Hepatocyte (in vitro differentiated cells): ENCODE measurements around the gene RPP25L. TPM values are rescaled to one million over a fixed set of nuclear protein-coding genes. Genes with fewer than 3 reads are reported as not detected.
A peak's percentile ranks its signal among the peaks of the same experiment; 100 is the strongest.

Experiments used
- DNase-seq: peaks from one replicate; pipeline ENCODE4 v3.0.0-alpha.2; 2016; ENCODE audit warnings: low spot score
- H2AFZ ChIP-seq: fragments of 200-600 bp; sonication (generic); 2 replicates; pipeline ENCODE4 v1.6.0; 2016; ENCODE audit warnings: antibody characterized with exemption, mild to moderate bottlenecking
- H3K27ac ChIP-seq: fragments of 200-600 bp; sonication (generic); 2 replicates; pipeline ENCODE4 v1.5.1; 2016; ENCODE audit warnings: mild to moderate bottlenecking
- H3K27me3 ChIP-seq: fragments of 200-600 bp; sonication (generic); 2 replicates; pipeline ENCODE4 v1.6.1; 2016
- H3K36me3 ChIP-seq: fragments of 200-600 bp; sonication (generic); replicated peaks from 2 replicates; pipeline ENCODE4 v1.5.1; 2016; ENCODE audit warnings: low read depth; ENCODE audit not compliant: insufficient read depth
- H3K4me1 ChIP-seq: fragments of 200-600 bp; sonication (generic); 2 replicates; pipeline ENCODE4 v1.5.1; 2016; ENCODE audit warnings: mild to moderate bottlenecking, moderate library complexity; ENCODE audit not compliant: insufficient read depth
- H3K4me2 ChIP-seq: fragments of 200-600 bp; sonication (generic); 2 replicates; pipeline ENCODE4 v1.6.0; 2016
- H3K4me3 ChIP-seq: fragments of 200-600 bp; sonication (generic); 2 replicates; pipeline ENCODE4 v1.5.1; 2016; ENCODE audit warnings: mild to moderate bottlenecking
- H3K79me2 ChIP-seq: fragments of 200-600 bp; sonication (generic); 2 replicates; pipeline ENCODE4 v1.6.0; 2017; ENCODE audit warnings: mild to moderate bottlenecking
- H3K9me2 ChIP-seq: fragments of 200-600 bp; sonication (generic); replicated peaks from 2 replicates; pipeline ENCODE4 v1.6.0; 2017; ENCODE audit warnings: mild to moderate bottlenecking; ENCODE audit not compliant: insufficient read depth
- H3K9me3 ChIP-seq: fragments of 200-600 bp; sonication (generic); 2 replicates; pipeline ENCODE4 v1.5.1; 2016; ENCODE audit warnings: low read depth, mild to moderate bottlenecking
- H4K20me1 ChIP-seq: fragments of 200-600 bp; sonication (generic); 2 replicates; pipeline ENCODE4 v1.6.0; 2016; ENCODE audit warnings: mild to moderate bottlenecking; ENCODE audit not compliant: insufficient read depth, poor library complexity, severe bottlenecking
- CTCF ChIP-seq: fragments of 200-600 bp; sonication (generic); IDR thresholded peaks from 2 replicates; pipeline ENCODE4 v1.5.1; 2016; ENCODE audit warnings: antibody characterized with exemption, mild to moderate bottlenecking; ENCODE audit not compliant: poor library complexity
- EZH2 ChIP-seq: fragments of 200-600 bp; sonication (generic); IDR thresholded peaks from 2 replicates; pipeline ENCODE4 v1.6.1; 2016; ENCODE audit warnings: antibody characterized with exemption, mild to moderate bottlenecking, borderline replicate concordance
- EZH2phosphoT487 ChIP-seq: fragments of 200-600 bp; sonication (generic); IDR thresholded peaks from one replicate; pipeline ENCODE4 v1.6.1; 2018; ENCODE audit warnings: antibody characterized with exemption, mild to moderate bottlenecking, low read depth, moderate library complexity; ENCODE audit not compliant: unreplicated experiment, severe bottlenecking
- WGBS: methylation state at CpG from one replicate; pipeline ENCODE4 v1.1.6; 2016; ENCODE audit warnings: low lambda C conversion rate; ENCODE audit errors: missing lambda C conversion rate; 5-methylcytosine and 5-hydroxymethylcytosine counted together
- polyA plus RNA-seq: library from polyadenylated mRNA; unstranded; fragments of >200 nt; fragmentation: Nextera tagmentation; extraction: Ambion mirVana; gene quantifications from 2 replicates; pipeline ENCODE4 v1.2.1, GENCODE V29; 2016
- total RNA-seq: library from RNA; depleted of rRNA; stranded (reverse); fragments of >200 nt; gene quantifications from 2 replicates; pipeline ENCODE4 v1.2.3, GENCODE V29; 2014

Gene RPP25L
- total and polyA plus RNA-seq, 2 experiments from 2014 or later = 30.0 to 35.7 TPM

- Histone ChIP-seq H3K4me3 (no peak overlapping the region), H3K27me3 (no peaks in the 10 kb centered on the region), H3K9me3 (no peaks in the 10 kb centered on the region), H3K4me2 (peak overlapping the region; percentile 92), H3K36me3 (no peaks in the 10 kb centered on the region), H4K20me1 (no peaks in the 10 kb centered on the region), H2AFZ (no peak overlapping the region), H3K9me2 (no peaks in the 10 kb centered on the region), H3K27ac (no peak overlapping the region), H3K79me2 (peaks cover 13% of the 10 kb centered on the region), H3K4me1 (peaks cover 9% of the 10 kb centered on the region)
- no peak for DNase-seq
- TF ChIP-seq EZH2 (no peak), EZH2phosphoT487 (no peak)
- 93% methylated on average over 18 of the region's 20 CpGs for WGBS
These were observed 1.3 kb downstream of the RPP25L start for GRCh38 chr9:34610434-34611206.

- H3K79me2 ChIP-seq = peaks cover 13% of the 10 kb centered on the region
- no peaks in the 10 kb centered on the region for H4K20me1 ChIP-seq
- H2AFZ ChIP-seq = no peak overlapping the region
- H3K4me1 ChIP-seq = peaks cover 9% of the 10 kb centered on the region
- H3K9me3 ChIP-seq = no peaks in the 10 kb centered on the region
- TF ChIP-seq CTCF (no peak), EZH2 (no peak), EZH2phosphoT487 (no peak)
- H3K27ac ChIP-seq = peak overlapping the region; percentile 67
- WGBS = 38% methylated on average over 2 of the region's 2 CpGs
- no peaks in the 10 kb centered on the region for H3K9me2 ChIP-seq
- H3K27me3 ChIP-seq = no peaks in the 10 kb centered on the region
- no peak for DNase-seq
- H3K4me2 ChIP-seq = no peak overlapping the region
- no peaks in the 10 kb centered on the region for H3K36me3 ChIP-seq
- no peak overlapping the region for H3K4me3 ChIP-seq
These were observed 4.6 kb downstream of the RPP25L start for GRCh38 chr9:34607331-34607730.

- no peaks in the 10 kb centered on the region for H3K9me2 ChIP-seq
- WGBS = 83% methylated on average over 3 of the region's 3 CpGs
These were observed 5.0 kb downstream of the RPP25L start for GRCh38 chr9:34606905-34607304.

More at GRCh38 chr9:34606905-34607304, 5.0 kb downstream of the RPP25L start:
- TF ChIP-seq EZH2phosphoT487 (no peak), CTCF (no peak)
- H3K4me2 ChIP-seq = no peak overlapping the region
- H3K27ac ChIP-seq = peak overlapping the region; percentile 67
- no peaks in the 10 kb centered on the region for H3K9me3 ChIP-seq
- DNase-seq = peak; percentile 48
- H3K27me3 ChIP-seq = no peaks in the 10 kb centered on the region
- no peaks in the 10 kb centered on the region for H3K36me3 ChIP-seq
- H4K20me1 ChIP-seq = no peaks in the 10 kb centered on the region
- H2AFZ ChIP-seq = no peak overlapping the region
- no peak overlapping the region for H3K4me3 ChIP-seq
- H3K4me1 ChIP-seq = peaks cover 9% of the 10 kb centered on the region
- peaks cover 13% of the 10 kb centered on the region for H3K79me2 ChIP-seq
